Central memory CD8-positive, alpha-beta T cell (primary cell): Measurements from ENCODE around the gene ORAI2.

Source experiments
- ATAC-seq: fragments of 150-1000 bp; cut with Tn5 transposase; replicated peaks from 2 replicates; pipeline ENCODE4 v1.10.0; 2022; ENCODE audit warnings: mild to moderate bottlenecking, moderate FRiP score, moderate number of reproducible peaks; ENCODE audit not compliant: poor library complexity, severe bottlenecking; ENCODE audit errors: extremely low read depth
- DNase-seq, 2 donors: peaks; one replicate each; pipeline ENCODE4 v3.0.0; 2021; ENCODE audit warnings: low spot score in 2 of 2
- H3K27ac Mint-ChIP-seq: one replicate; pipeline ENCODE4 v1.8.0; 2022; ENCODE audit warnings: low read depth, mild to moderate bottlenecking, moderate library complexity, mixed read lengths
- H3K27me3 Mint-ChIP-seq: one replicate; pipeline ENCODE4 v1.8.0; 2022; ENCODE audit warnings: mixed read lengths
- H3K36me3 Mint-ChIP-seq: one replicate; pipeline ENCODE4 v1.8.0; 2022; ENCODE audit warnings: mild to moderate bottlenecking, moderate library complexity, mixed read lengths; ENCODE audit not compliant: insufficient read depth
- H3K4me1 Mint-ChIP-seq: one replicate; pipeline ENCODE4 v1.8.0; 2022; ENCODE audit warnings: mixed read lengths
- H3K4me3 Mint-ChIP-seq: one replicate; pipeline ENCODE4 v1.8.0; 2022; ENCODE audit warnings: mild to moderate bottlenecking, moderate library complexity, mixed read lengths
- H3K9me3 Mint-ChIP-seq: one replicate; pipeline ENCODE4 v1.8.0; 2022; ENCODE audit warnings: mixed read lengths

Gene ORAI2

GRCh38 chr7:102418592-102418991 is 14.8 kb upstream of the ORAI2 start:
- DNase-seq (no peak), ATAC-seq (no peak)
- Mint-ChIP-seq H3K27me3 (no peaks in the 10 kb centered on the region), H3K36me3 (peaks cover 21% of the 10 kb centered on the region), H3K4me1 (peaks cover 51% of the 10 kb centered on the region), H3K27ac (peak overlapping the region; percentile 91), H3K9me3 (no peaks in the 10 kb centered on the region), H3K4me3 (no peak overlapping the region)

GRCh38 chr7:102421706-102422240 is 11.6 kb upstream of the ORAI2 start:
- H3K27me3 Mint-ChIP-seq, result no peaks in the 10 kb centered on the region
- H3K36me3 Mint-ChIP-seq, result peaks cover 34% of the 10 kb centered on the region
- H3K4me3 Mint-ChIP-seq, result no peak overlapping the region
- peaks cover 59% of the 10 kb centered on the region for H3K4me1 Mint-ChIP-seq
- no peaks in the 10 kb centered on the region for H3K9me3 Mint-ChIP-seq
- DNase-seq (no peak), ATAC-seq (no peak)
- H3K27ac Mint-ChIP-seq, result no peak overlapping the region

- H3K27ac Mint-ChIP-seq, result peak overlapping the region; percentile 100
- H3K9me3 Mint-ChIP-seq, result no peaks in the 10 kb centered on the region
- H3K4me3 Mint-ChIP-seq, result peak overlapping the region; percentile 80
- DNase-seq (no peak), ATAC-seq (no peak)
- peaks cover 47% of the 10 kb centered on the region for H3K4me1 Mint-ChIP-seq
- H3K27me3 Mint-ChIP-seq, result no peaks in the 10 kb centered on the region
- peaks cover 33% of the 10 kb centered on the region for H3K36me3 Mint-ChIP-seq
Observed at GRCh38 chr7:102424129-102424551, 9.2 kb upstream of the ORAI2 start.

GRCh38 chr7:102424787-102425218 is 8.6 kb upstream of the ORAI2 start:
- ATAC-seq (no peak), DNase-seq (no peak)
- peak overlapping the region; percentile 80 for H3K4me3 Mint-ChIP-seq
- peaks cover 54% of the 10 kb centered on the region for H3K4me1 Mint-ChIP-seq
- peak overlapping the region; percentile 100 for H3K27ac Mint-ChIP-seq
- peaks cover 39% of the 10 kb centered on the region for H3K36me3 Mint-ChIP-seq
- H3K9me3 Mint-ChIP-seq, result no peaks in the 10 kb centered on the region
- H3K27me3 Mint-ChIP-seq, result no peaks in the 10 kb centered on the region

GRCh38 chr7:102425639-102426267 is 7.6 kb upstream of the ORAI2 start:
- Mint-ChIP-seq H3K4me1 (peaks cover 52% of the 10 kb centered on the region), H3K27me3 (no peaks in the 10 kb centered on the region), H3K27ac (peak overlapping the region; percentile 100), H3K9me3 (no peaks in the 10 kb centered on the region), H3K4me3 (peak overlapping the region; percentile 80), H3K36me3 (peaks cover 37% of the 10 kb centered on the region)
- DNase-seq (peak; percentile 71 to 83), ATAC-seq (peak; percentile 86)

GRCh38 chr7:102426268-102427018 is 6.9 kb upstream of the ORAI2 start:
- ATAC-seq, result peak; percentile 82
- H3K4me1 Mint-ChIP-seq, result peaks cover 53% of the 10 kb centered on the region
- peak; percentile 30 to 51 for DNase-seq
- no peaks in the 10 kb centered on the region for H3K9me3 Mint-ChIP-seq
- H3K27ac Mint-ChIP-seq, result peak overlapping the region; percentile 100
- peaks cover 38% of the 10 kb centered on the region for H3K36me3 Mint-ChIP-seq
- no peaks in the 10 kb centered on the region for H3K27me3 Mint-ChIP-seq
- H3K4me3 Mint-ChIP-seq, result peak overlapping the region; percentile 80

GRCh38 chr7:102427019-102427405 is 6.4 kb upstream of the ORAI2 start:
- ATAC-seq, result no peak
- Mint-ChIP-seq H3K9me3 (no peaks in the 10 kb centered on the region), H3K27ac (peak overlapping the region; percentile 100), H3K27me3 (no peaks in the 10 kb centered on the region), H3K4me3 (peak overlapping the region; percentile 80), H3K36me3 (peaks cover 43% of the 10 kb centered on the region), H3K4me1 (peaks cover 59% of the 10 kb centered on the region)
- DNase-seq, result no peak

GRCh38 chr7:102429141-102429899 is 4.1 kb upstream of the ORAI2 start:
- Mint-ChIP-seq H3K9me3 (no peaks in the 10 kb centered on the region), H3K4me3 (peak overlapping the region; percentile 43), H3K4me1 (peaks cover 62% of the 10 kb centered on the region), H3K27me3 (no peaks in the 10 kb centered on the region), H3K36me3 (peaks cover 43% of the 10 kb centered on the region), H3K27ac (peak overlapping the region; percentile 92)
- ATAC-seq (no peak), DNase-seq (no peak)

GRCh38 chr7:102431617-102432298 is 1.6 kb upstream of the ORAI2 start:
- DNase-seq, result peak; percentile 35 to 69
- peaks cover 32% of the 10 kb centered on the region for H3K36me3 Mint-ChIP-seq
- H3K27me3 Mint-ChIP-seq, result no peaks in the 10 kb centered on the region
- H3K9me3 Mint-ChIP-seq, result no peaks in the 10 kb centered on the region
- peak overlapping the region; percentile 92 for H3K27ac Mint-ChIP-seq
- peak overlapping the region; percentile 80 for H3K4me3 Mint-ChIP-seq
- peak; percentile 75 for ATAC-seq
- peaks cover 51% of the 10 kb centered on the region for H3K4me1 Mint-ChIP-seq

- H3K4me3 Mint-ChIP-seq, result peak overlapping the region; percentile 80
- no peaks in the 10 kb centered on the region for H3K27me3 Mint-ChIP-seq
- H3K9me3 Mint-ChIP-seq, result no peaks in the 10 kb centered on the region
- no peak for DNase-seq
- peaks cover 33% of the 10 kb centered on the region for H3K36me3 Mint-ChIP-seq
- H3K4me1 Mint-ChIP-seq, result peaks cover 46% of the 10 kb centered on the region
- peak overlapping the region; percentile 92 for H3K27ac Mint-ChIP-seq
- ATAC-seq, result peak; percentile 7
Observed at GRCh38 chr7:102432442-102433218, 745 bp upstream of the ORAI2 start.

GRCh38 chr7:102434039-102434486 is 688 bp downstream of the ORAI2 start:
- H3K27me3 Mint-ChIP-seq, result no peaks in the 10 kb centered on the region
- ATAC-seq, result no peak
- DNase-seq, result no peak
- peak overlapping the region; percentile 80 for H3K4me3 Mint-ChIP-seq
- peaks cover 32% of the 10 kb centered on the region for H3K36me3 Mint-ChIP-seq
- H3K4me1 Mint-ChIP-seq, result peaks cover 44% of the 10 kb centered on the region
- no peaks in the 10 kb centered on the region for H3K9me3 Mint-ChIP-seq
- peak overlapping the region; percentile 81 for H3K27ac Mint-ChIP-seq
